ENCODE measurements around the gene SRPK3.

- TF ChIP-seq CTCF (conservative IDR thresholded peaks at IDR 0.05): no peak
- no peak for TF ChIP-seq ZFX (IDR thresholded peaks at IDR 0.05)
Observed at GRCh38 chrX:153803211-153804099, 22.6 kb downstream of the SRPK3 start.
